GM21526 (cell line): Measurements from ENCODE around the gene NIPAL4.
"Not testable (repeated sequence)": the region's sequence is repeated elsewhere in the genome, so short reads cannot be mapped to it uniquely, and the experiment has no call there.

Experiments
- ATAC-seq: cut with Tn5 transposase; IDR thresholded peaks from one replicate; pipeline ENCODE4 v1.9.1; 2021; ENCODE audit warnings: moderate library complexity; ENCODE audit not compliant: unreplicated experiment, low FRiP score

Gene NIPAL4

GRCh38 chr5:157459715-157460599 is at the start of gene NIPAL4:
Gene NIPAL4 (plus strand): TSS chr5:157460213. CDS start chr5:157460321, 108 bp downstream.
- no peak for ATAC-seq

- ATAC-seq = no peak
Observed at GRCh38 chr5:157415838-157416237, 44.2 kb upstream of the NIPAL4 start.

GRCh38 chr5:157419521-157419920 is 40.5 kb upstream of the NIPAL4 start:
- ATAC-seq = not testable (repeated sequence)

GRCh38 chr5:157429920-157430319 is 30.1 kb upstream of the NIPAL4 start:
- not testable (repeated sequence) for ATAC-seq

DNA sequence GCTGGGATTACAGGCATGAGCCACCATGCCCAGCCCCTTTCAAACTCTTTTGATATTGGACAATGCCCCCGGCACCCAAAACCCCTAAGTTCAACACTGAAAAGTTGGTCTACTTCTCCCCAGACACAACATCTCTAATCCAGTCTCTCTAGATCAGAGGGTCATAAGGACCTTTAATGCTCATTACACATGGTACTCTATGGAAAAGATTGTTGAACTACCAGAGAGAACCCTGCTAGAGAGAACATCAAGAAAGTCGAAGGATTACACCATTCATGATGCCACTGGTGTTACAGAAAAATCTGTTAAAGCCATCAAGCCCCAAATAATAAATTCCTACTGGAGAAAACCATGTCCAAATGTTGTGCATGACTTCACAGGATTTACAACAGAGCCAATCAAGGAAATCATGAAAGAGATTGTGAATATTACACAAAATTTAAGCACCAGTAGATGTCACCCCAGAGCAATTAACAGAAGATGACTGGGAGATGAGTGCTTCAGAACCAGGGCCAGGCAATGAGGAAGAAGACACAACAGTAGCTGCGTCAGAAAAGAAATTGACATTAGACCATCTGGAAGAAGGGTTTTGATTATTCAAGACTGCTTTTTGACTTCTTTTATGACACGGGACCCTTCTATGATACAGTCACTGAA is 28.3 kb upstream of the NIPAL4 start:
- peak; percentile 87 for ATAC-seq

DNA sequence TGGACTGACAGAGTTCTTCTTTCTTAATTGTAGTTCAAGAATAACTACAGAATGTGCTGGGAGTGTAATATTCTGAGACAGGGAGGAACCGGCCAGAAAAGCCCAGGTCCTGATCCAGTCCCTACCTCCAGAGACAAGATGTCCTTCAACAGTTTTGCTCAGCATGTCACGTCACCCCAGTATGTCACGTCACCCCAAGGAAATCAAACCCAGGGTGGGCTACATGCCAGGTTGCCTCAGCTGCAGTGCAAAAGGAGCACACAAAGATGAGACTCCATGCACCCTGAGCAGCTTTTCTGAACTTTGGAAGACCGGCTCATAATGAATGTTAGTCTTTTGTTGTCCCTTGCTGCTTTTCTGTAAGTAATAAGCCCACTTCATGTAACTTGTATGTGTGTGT is 25.9 kb upstream of the NIPAL4 start:
- no peak for ATAC-seq

GRCh38 chr5:157443041-157443549 is 16.9 kb upstream of the NIPAL4 start:
- no peak for ATAC-seq

- no peak for ATAC-seq
Observed at GRCh38 chr5:157444224-157444623, 15.8 kb upstream of the NIPAL4 start.

- ATAC-seq = no peak
Observed at GRCh38 chr5:157445745-157446411, 14.1 kb upstream of the NIPAL4 start.

- ATAC-seq = no peak
Observed at GRCh38 chr5:157446412-157446935, 13.5 kb upstream of the NIPAL4 start.

- no peak for ATAC-seq
Observed at GRCh38 chr5:157447201-157447637, 12.8 kb upstream of the NIPAL4 start.

DNA sequence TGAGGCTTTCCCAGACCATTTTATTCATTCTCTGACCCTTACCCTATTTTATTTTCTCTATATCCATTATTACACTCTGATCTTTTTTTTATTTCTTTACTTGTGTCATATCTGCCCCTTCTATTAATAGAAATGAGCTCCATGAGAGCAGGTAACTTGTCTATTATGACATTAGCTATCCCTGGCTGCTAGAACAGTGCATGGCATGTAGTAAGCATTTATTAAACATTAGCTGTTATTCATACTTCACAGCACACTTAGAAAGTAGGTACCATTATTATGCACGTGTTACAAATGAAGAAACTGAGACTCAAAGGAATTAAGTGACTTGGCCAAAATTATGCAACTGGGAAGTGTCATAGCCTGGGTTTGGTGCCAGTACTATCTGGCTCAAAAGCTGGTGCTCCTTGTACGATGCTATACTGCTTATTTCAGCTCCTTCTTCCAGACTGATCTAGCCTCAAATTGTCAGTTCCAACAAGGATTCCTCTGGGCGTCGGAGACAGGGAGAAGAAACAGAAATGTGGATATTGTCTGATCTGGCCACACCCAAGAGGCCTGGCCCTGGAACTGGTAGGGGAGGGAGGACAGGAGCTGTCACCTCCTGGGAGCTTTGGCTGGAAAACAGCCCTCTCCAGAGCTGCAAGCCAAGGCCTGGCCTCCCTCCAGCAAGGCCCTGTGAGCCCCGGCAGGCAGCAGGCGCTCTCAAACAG is 10.8 kb upstream of the NIPAL4 start:
- ATAC-seq = no peak

GRCh38 chr5:157450024-157450423 is 10.0 kb upstream of the NIPAL4 start:
- ATAC-seq = no peak

GRCh38 chr5:157451806-157452205 is 8.2 kb upstream of the NIPAL4 start:
- no peak for ATAC-seq

DNA sequence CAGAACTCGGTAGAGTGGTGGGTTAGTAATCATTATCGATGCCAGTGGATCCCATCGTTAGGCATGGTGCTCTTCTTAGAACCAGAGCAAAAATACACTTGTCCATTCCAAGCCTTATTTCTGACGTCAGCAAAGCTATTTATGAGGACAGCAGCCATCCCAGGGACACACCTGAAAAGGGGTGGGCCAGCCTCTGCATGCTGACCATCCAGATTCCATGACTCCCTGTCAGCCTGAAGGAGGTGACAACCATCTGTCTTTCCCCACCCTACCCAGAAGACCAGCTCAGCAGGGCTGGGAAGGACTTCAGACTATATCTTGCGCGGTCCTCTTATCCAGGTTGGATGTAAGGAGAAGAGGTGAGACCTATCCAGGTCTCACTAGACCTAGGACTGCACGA is 5.7 kb upstream of the NIPAL4 start:
- no peak for ATAC-seq

- ATAC-seq = no peak
Observed at GRCh38 chr5:157455057-157455456, 5.0 kb upstream of the NIPAL4 start.

DNA sequence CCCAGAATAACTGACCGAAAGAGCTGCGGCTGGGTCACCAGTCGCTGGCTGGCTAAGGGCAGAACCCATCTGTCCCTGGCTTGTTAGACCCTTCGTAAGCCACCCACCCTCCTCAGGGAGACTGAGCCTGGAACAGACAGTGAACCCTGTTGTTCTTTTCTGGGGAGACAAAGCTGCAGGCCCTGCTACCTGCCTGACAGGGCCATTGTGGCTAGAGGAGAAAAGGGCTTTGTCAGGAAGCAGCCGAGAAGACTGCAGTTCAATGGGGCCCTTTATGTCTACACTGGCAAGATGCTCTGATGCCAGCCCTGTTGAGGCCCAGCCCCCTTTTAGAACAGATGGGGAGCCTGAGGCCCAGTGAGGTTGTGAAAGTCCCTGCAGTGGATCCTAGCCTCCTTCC is 3.7 kb upstream of the NIPAL4 start:
- ATAC-seq = no peak

- ATAC-seq = no peak
Observed at GRCh38 chr5:157457391-157457790, 2.6 kb upstream of the NIPAL4 start.

- no peak for ATAC-seq
Observed at GRCh38 chr5:157458835-157459234, 1.2 kb upstream of the NIPAL4 start.
